ENCODE results near the gene ANKLE1. TPM values are rescaled to one million over a fixed set of nuclear protein-coding genes. Genes with fewer than 3 reads are reported as not detected.
"Not testable (repeated sequence)": the region's sequence is repeated elsewhere in the genome, so short reads cannot be mapped to it uniquely, and the experiment has no call there.

The ANKLE1 gene
- total RNA-seq, 4 donors from 2014 or later = 0.39 to 0.81 TPM; not detected in 2

- peak; percentile 99 for ATAC-seq
- TF ChIP-seq POLR2A (IDR thresholded peaks at IDR 0.05) (peak in 1 of 2 donors; percentile 24), EP300 (IDR thresholded peaks at IDR 0.05) (no peak), POLR2AphosphoS5 (IDR thresholded peaks at IDR 0.05) (peak; percentile 59), CTCF (IDR thresholded peaks at IDR 0.05) (no peak)
- 0% methylated on average over 10 to 18 of the region's 27 CpGs for WGBS, 2 donors (ENCODE audit: low coverage in 1 of 2)
- peaks cover 0 to 37% of the 10 kb centered on the region in 2 donors for H3K36me3 ChIP-seq
- peak within 1 kb of the TSS; percentile 54 to 84 (median 75) for H3K27ac ChIP-seq
- H3K9me3 ChIP-seq = no peaks in the 10 kb centered on the region
- peak within 1 kb of the TSS; percentile 68 to 73 for H3K4me3 ChIP-seq
- H3K4me1 ChIP-seq = peaks cover 3 to 15% (median 8%) of the 10 kb centered on the region in 3 donors
- no peaks in the 10 kb centered on the region for H3K27me3 ChIP-seq
These were observed 14.5 kb upstream of the ANKLE1 start, which contains the start of gene BABAM1 for GRCh38 chr19:17266975-17267788. BABAM1 (plus strand) TSS chr19:17267443; CDS start chr19:17268807, 1,364 bp downstream.

GRCh38 chr19:17268754-17269153 is 12.9 kb upstream of the ANKLE1 start:
- Histone ChIP-seq H3K4me3 (no peak overlapping the region), H3K27ac (no peak overlapping the region), H3K4me1 (peaks cover 3 to 15% (median 8%) of the 10 kb centered on the region in 3 donors), H3K27me3 (no peaks in the 10 kb centered on the region), H3K36me3 (peaks cover 0 to 52% of the 10 kb centered on the region in 2 donors), H3K9me3 (no peaks in the 10 kb centered on the region)
- TF ChIP-seq POLR2AphosphoS5 (IDR thresholded peaks at IDR 0.05) = no peak
- TF ChIP-seq POLR2A (IDR thresholded peaks at IDR 0.05) = no peak
- no peak for TF ChIP-seq EP300 (IDR thresholded peaks at IDR 0.05)
- no peak for TF ChIP-seq CTCF (IDR thresholded peaks at IDR 0.05)
- no peak for ATAC-seq
- WGBS, 2 donors (ENCODE audit: low coverage in 1 of 2) = 80 to 83% methylated on average over 1 to 2 of the region's 13 CpGs

- 92 to 100% methylated on average over 2 to 3 of the region's 3 CpGs for WGBS, 2 donors (ENCODE audit: low coverage in 1 of 2)
- not testable (repeated sequence) for H3K9me3 ChIP-seq, H3K27me3 ChIP-seq, H3K27ac ChIP-seq, H3K4me3 ChIP-seq, H3K4me1 ChIP-seq, ATAC-seq
- peaks cover 0 to 100% of the 10 kb centered on the region in 2 donors for H3K36me3 ChIP-seq
These were observed 6.8 kb upstream of the ANKLE1 start for GRCh38 chr19:17274892-17275291.

GRCh38 chr19:17275441-17276175 is 6.1 kb upstream of the ANKLE1 start:
- 72 to 90% methylated on average over 3 to 12 of the region's 19 CpGs for WGBS, 2 donors (ENCODE audit: low coverage in 1 of 2)
- Histone ChIP-seq H3K27ac (no peak overlapping the region), H3K36me3 (peaks cover 0 to 93% of the 10 kb centered on the region in 2 donors)

GRCh38 chr19:17279436-17279835 is 2.3 kb upstream of the ANKLE1 start:
- WGBS, 2 donors (ENCODE audit: low coverage in 1 of 2) = 49 to 100% methylated on average over 2 to 3 of the region's 3 CpGs
- no peak for ATAC-seq

More at GRCh38 chr19:17275441-17276175, 6.1 kb upstream of the ANKLE1 start:
- TF ChIP-seq EP300 (IDR thresholded peaks at IDR 0.05) (no peak), POLR2A (IDR thresholded peaks at IDR 0.05) (no peak), POLR2AphosphoS5 (IDR thresholded peaks at IDR 0.05) (no peak)
- Histone ChIP-seq H3K4me3 (no peak overlapping the region), H3K4me1 (no peaks in the 10 kb centered on the region), H3K9me3 (no peaks in the 10 kb centered on the region), H3K27me3 (no peaks in the 10 kb centered on the region)
- ATAC-seq = no peak

More at GRCh38 chr19:17279436-17279835, 2.3 kb upstream of the ANKLE1 start:
- peaks cover 0 to 19% (median 17%) of the 10 kb centered on the region in 3 donors for H3K4me1 ChIP-seq
- H3K27me3 ChIP-seq = peaks cover 26% of the 10 kb centered on the region
- H3K4me3 ChIP-seq = no peak overlapping the region
- no peaks in the 10 kb centered on the region for H3K9me3 ChIP-seq
- H3K36me3 ChIP-seq = peaks cover 0 to 55% of the 10 kb centered on the region in 2 donors
- no peak overlapping the region for H3K27ac ChIP-seq
- TF ChIP-seq EP300 (IDR thresholded peaks at IDR 0.05) (no peak), POLR2AphosphoS5 (IDR thresholded peaks at IDR 0.05) (no peak), CTCF (IDR thresholded peaks at IDR 0.05) (no peak), POLR2A (IDR thresholded peaks at IDR 0.05) (no peak)
